Sigmoid colon (tissue), 7 donors: Measurements from ENCODE around the gene FUT6. TPM values are rescaled to one million over a fixed set of nuclear protein-coding genes. Genes with fewer than 3 reads are reported as not detected.
"Not testable (repeated sequence)": the region's sequence is repeated elsewhere in the genome, so short reads cannot be mapped to it uniquely, and the experiment has no call there.

Experiments
- DNase-seq: peaks from one replicate; pipeline ENCODE4 v3.0.0-alpha.2; 2019
- H3K27ac ChIP-seq, 4 donors: fragments of 200-600 bp; sonication (generic); one replicate each; pipeline ENCODE4 v1.5.1; 2016 to 2019; ENCODE audit warnings: mild to moderate bottlenecking in 1 of 4
- H3K27me3 ChIP-seq, 3 donors: fragments of 200-600 bp; sonication (generic); one replicate each; pipeline ENCODE4 v1.5.1; 2019; ENCODE audit warnings: mild to moderate bottlenecking in 1 of 3
- H3K36me3 ChIP-seq, 4 donors: fragments of 200-600 bp; sonication (generic); one replicate each; pipeline ENCODE4 v1.5.1; 2016 to 2019
- H3K4me1 ChIP-seq, 4 donors: fragments of 200-600 bp; sonication (generic); one replicate each; pipeline ENCODE4 v1.5.1; 2017 to 2019
- H3K4me3 ChIP-seq, 4 donors: fragments of 200-600 bp; sonication (generic); one replicate each; pipeline ENCODE4 v1.5.1; 2017 to 2019; ENCODE audit warnings: mild to moderate bottlenecking in 2 of 4, moderate library complexity in 1 of 4
- H3K9me3 ChIP-seq, 4 donors: fragments of 200-600 bp in 3 of 4; sonication (generic) in 3 of 4; one replicate each; pipeline versions ENCODE4 v1.5.1 to v1.6.1; 2013 to 2019
- EP300 ChIP-seq, 4 donors: sonication (generic); formaldehyde crosslinking; IDR thresholded peaks; one replicate each; pipeline ENCODE4 v1.6.1; 2017; ENCODE audit warnings: antibody characterized with exemption in 4 of 4
- POLR2A ChIP-seq, 2 donors: fragments of 450-650 bp; IDR thresholded peaks; one replicate each; pipeline ENCODE4 v1.6.1; 2016; ENCODE audit warnings: antibody characterized with exemption in 2 of 2, mild to moderate bottlenecking in 2 of 2, moderate library complexity in 2 of 2
- POLR2AphosphoS5 ChIP-seq, 4 donors: sonication (generic); formaldehyde crosslinking; IDR thresholded peaks; one replicate each; pipeline ENCODE4 v1.6.1; 2017; ENCODE audit warnings: antibody characterized with exemption in 4 of 4
- WGBS, 2 donors: extraction: QIAGEN DNeasy Blood & Tissue Kit; methylation state at CpG; one replicate each; pipeline ENCODE4 v1.1.7; 2013; 5-methylcytosine and 5-hydroxymethylcytosine counted together
- intact Hi-C: fragments of 100-400 bp; cut with DNase I; formaldehyde crosslinking; loops from one replicate; pipeline ENCODE4 v1.15.1; 2023
- polyA plus RNA-seq, 3 donors: library from polyadenylated mRNA; stranded (reverse); fragments of 200-250 nt; gene quantifications; one replicate each; pipeline ENCODE4 v1.2.3, GENCODE V29; 2013
- total RNA-seq, 4 donors: library from RNA; depleted of rRNA; stranded (reverse); fragments of >200 nt; gene quantifications; one replicate each; pipeline ENCODE4 v1.1.0, GENCODE V29; 2016
- TF ChIP-seq, protein P1 (sequence below), 4 experiments: fragments of 450-650 bp in 3 of 4; fragments of 200-600 bp in 1 of 4; IDR thresholded peaks; one replicate each; pipeline ENCODE4 v1.5.1; 2016 to 2019; ENCODE audit warnings: antibody characterized with exemption in 4 of 4, mild to moderate bottlenecking in 3 of 4, moderate library complexity in 2 of 4
- donor health status: healthy with polysubstance abuse.
- donor health status: Bipolar disorder and iron deficiency.
- donor health status: healthy.

The FUT6 gene
- total and polyA plus RNA-seq, 7 donors: 14.8 to 61.1 (median 21.0) TPM; not detected in 4

- TF ChIP-seq, protein P1, sequence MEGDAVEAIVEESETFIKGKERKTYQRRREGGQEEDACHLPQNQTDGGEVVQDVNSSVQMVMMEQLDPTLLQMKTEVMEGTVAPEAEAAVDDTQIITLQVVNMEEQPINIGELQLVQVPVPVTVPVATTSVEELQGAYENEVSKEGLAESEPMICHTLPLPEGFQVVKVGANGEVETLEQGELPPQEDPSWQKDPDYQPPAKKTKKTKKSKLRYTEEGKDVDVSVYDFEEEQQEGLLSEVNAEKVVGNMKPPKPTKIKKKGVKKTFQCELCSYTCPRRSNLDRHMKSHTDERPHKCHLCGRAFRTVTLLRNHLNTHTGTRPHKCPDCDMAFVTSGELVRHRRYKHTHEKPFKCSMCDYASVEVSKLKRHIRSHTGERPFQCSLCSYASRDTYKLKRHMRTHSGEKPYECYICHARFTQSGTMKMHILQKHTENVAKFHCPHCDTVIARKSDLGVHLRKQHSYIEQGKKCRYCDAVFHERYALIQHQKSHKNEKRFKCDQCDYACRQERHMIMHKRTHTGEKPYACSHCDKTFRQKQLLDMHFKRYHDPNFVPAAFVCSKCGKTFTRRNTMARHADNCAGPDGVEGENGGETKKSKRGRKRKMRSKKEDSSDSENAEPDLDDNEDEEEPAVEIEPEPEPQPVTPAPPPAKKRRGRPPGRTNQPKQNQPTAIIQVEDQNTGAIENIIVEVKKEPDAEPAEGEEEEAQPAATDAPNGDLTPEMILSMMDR (IDR thresholded peaks at IDR 0.05): no peak
- TF ChIP-seq EP300 (IDR thresholded peaks at IDR 0.05): no peak
- TF ChIP-seq POLR2AphosphoS5 (IDR thresholded peaks at IDR 0.05): no peak
- TF ChIP-seq POLR2A (IDR thresholded peaks at IDR 0.05): no peak
- Histone ChIP-seq H3K27me3 (no peaks in the 10 kb centered on the region), H3K36me3 (peaks cover 33 to 59% (median 46%) of the 10 kb centered on the region in 4 donors), H3K27ac (no peak within 1 kb of the TSS), H3K4me1 (peaks cover 0 to 1% (median under 1%) of the 10 kb centered on the region in 4 donors), H3K4me3 (no peak within 1 kb of the TSS), H3K9me3 (no peaks in the 10 kb centered on the region)
- WGBS, 2 donors: 89 to 94% methylated on average over 15 of the region's 15 CpGs
- DNase-seq: no peak
- intact Hi-C loops: no loop called here
These were observed 54.8 kb downstream of the FUT6 start, which contains the start of gene PRR22 for GRCh38 chr19:5784581-5785147. Gene PRR22, minus strand, starts transcription at chr19:5784746. Its CDS starts 86 bp downstream, at chr19:5784660.

DNA sequence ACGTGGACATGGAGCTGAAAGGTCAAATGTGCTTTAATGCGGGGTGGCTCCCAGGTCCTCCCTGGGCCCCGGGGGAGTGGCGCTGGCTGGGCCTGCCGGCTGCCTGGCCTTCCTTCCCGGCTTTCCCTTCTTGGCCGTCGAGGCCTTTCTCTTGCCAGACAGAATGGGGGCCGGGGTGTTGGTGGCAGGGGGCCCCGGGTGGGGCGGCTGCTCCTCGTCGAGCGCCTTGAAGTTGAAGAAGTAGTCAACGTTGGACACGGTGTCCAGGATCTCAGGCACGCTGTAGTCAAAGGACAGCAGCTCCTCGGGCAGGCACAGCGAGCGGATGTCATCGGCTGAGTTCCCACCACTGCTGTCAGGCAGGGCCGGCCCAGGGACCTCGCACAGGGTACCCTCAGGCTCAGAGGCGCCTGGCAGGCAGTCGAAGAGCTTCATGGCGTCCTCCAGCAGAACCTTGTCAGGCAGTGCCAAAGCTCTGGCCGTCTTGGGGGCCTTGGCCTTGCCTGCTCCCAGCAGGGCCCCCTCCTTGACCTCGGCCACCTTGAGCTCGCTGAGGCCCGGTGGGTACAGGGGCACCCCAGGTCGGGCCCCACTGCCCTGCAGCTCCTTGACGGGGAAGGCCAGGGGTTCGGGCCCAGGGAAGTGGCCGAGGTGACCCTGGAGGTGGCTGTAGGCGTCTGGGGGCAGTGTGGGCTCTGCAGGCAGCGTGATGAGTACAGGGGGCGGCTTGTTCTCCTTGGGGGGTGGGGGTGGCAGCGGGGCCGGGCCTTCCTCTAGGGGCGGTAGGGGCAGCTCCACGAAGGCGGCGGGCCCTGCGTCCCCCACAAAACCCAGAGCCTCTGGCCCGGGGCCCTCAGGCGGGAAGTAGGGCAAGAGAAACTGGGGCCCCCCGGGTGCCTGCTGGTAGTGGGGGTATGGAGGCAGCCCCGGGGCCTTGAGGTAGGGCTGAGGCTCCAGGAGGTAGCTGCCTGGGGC lies 56.3 kb downstream of the FUT6 start:
- no peaks in the 10 kb centered on the region for H3K27me3 ChIP-seq
- TF ChIP-seq POLR2A (IDR thresholded peaks at IDR 0.05): no peak
- no peak for TF ChIP-seq POLR2AphosphoS5 (IDR thresholded peaks at IDR 0.05)
- no peak for TF ChIP-seq EP300 (IDR thresholded peaks at IDR 0.05)
- TF ChIP-seq, protein P1 (IDR thresholded peaks at IDR 0.05): no peak
- no peak overlapping the region for H3K4me3 ChIP-seq
- H3K36me3 ChIP-seq: peaks cover 22 to 44% (median 33%) of the 10 kb centered on the region in 4 donors
- no peaks in the 10 kb centered on the region for H3K4me1 ChIP-seq
- WGBS, 2 donors: 83 to 89% methylated on average over 48 of the region's 48 CpGs
- peak; percentile 63 for DNase-seq
- intact Hi-C loops: no loop called here
- H3K9me3 ChIP-seq: no peaks in the 10 kb centered on the region
- H3K27ac ChIP-seq: no peak overlapping the region

DNA sequence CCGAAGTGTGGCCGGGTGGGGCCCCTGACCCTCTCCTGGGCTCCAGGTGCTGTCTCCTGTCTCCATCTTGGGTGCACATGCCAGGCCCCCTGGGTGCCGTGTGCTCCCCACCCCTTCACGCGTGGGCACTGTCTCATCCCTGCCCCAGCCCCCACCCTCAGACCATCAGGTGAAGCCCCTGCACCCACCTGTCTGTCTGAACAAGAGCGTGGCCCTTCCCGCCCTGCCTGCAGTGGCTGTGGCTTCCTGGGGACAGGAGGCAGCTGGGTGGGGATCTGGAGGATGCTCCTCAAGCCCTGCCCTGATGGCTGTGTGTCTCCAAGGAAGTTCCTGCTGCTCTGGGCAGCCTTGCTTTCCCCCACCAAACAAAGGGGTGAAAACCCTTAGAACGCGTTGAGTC lies 57.2 kb downstream of the FUT6 start:
- Histone ChIP-seq H3K4me1 (no peaks in the 10 kb centered on the region), H3K36me3 (peaks cover 14 to 35% (median 24%) of the 10 kb centered on the region in 4 donors), H3K4me3 (no peak overlapping the region), H3K27me3 (no peaks in the 10 kb centered on the region), H3K27ac (no peak overlapping the region), H3K9me3 (no peaks in the 10 kb centered on the region)
- no peak for DNase-seq
- TF ChIP-seq, protein P1 (IDR thresholded peaks at IDR 0.05): no peak
- intact Hi-C loops: no loop called here
- 75 to 87% methylated on average over 9 of the region's 9 CpGs for WGBS, 2 donors

- H3K9me3 ChIP-seq, H3K27me3 ChIP-seq, DNase-seq, H3K4me3 ChIP-seq, H3K4me1 ChIP-seq, intact Hi-C loops, H3K27ac ChIP-seq: not testable (repeated sequence)
- WGBS, 2 donors: 77 to 88% methylated on average over 11 of the region's 11 CpGs
- H3K36me3 ChIP-seq: peaks cover under 1 to 21% (median 12%) of the 10 kb centered on the region in 4 donors
These were observed 58.6 kb downstream of the FUT6 start for GRCh38 chr19:5780916-5781315.

Other genes with a start within 250 kb of the FUT6 start
- 10 to 100 TPM; 22.8 to 80.0 (median 38.1) TPM for gene SAFB2, start 216.9 kb downstream of the FUT6 start, total RNA-seq
- 10 to 100 TPM; 22.2 to 58.8 (median 24.3) TPM for gene SAFB2, start 216.9 kb downstream of the FUT6 start, polyA plus RNA-seq
- 10 to 100 TPM; 48.9 to 75.9 (median 60.4) TPM for gene SAFB, start 216.6 kb downstream of the FUT6 start, total RNA-seq
- gene SAFB, start 216.6 kb downstream of the FUT6 start, polyA plus RNA-seq: 10 to 100 TPM; 25.7 to 64.1 (median 30.6) TPM
- 10 to 100 TPM; 39.6 to 87.8 (median 61.7) TPM for gene MICOS13, start 159.2 kb downstream of the FUT6 start, total RNA-seq
- gene MICOS13, start 159.2 kb downstream of the FUT6 start, polyA plus RNA-seq: 100 to 1,000 TPM; 110 to 160 (median 120) TPM
- 10 to 100 TPM; 19.9 to 37.1 (median 23.3) TPM for gene HSD11B1L, start 158.7 kb downstream of the FUT6 start, total RNA-seq
- gene HSD11B1L, start 158.7 kb downstream of the FUT6 start, polyA plus RNA-seq: 1 to 10 TPM; 4.2 to 8.4 (median 6.3) TPM
- gene RPL36, start 149.4 kb downstream of the FUT6 start, total RNA-seq: 1,000 to 10,000 TPM in 2 of 4 donors, 100 to 1,000 TPM in 2; 593 to 1,408 (median 902) TPM
- gene RPL36, start 149.4 kb downstream of the FUT6 start, polyA plus RNA-seq: 1,000 to 10,000 TPM; 1,490 to 2,228 (median 1,816) TPM
- gene LONP1, start 119.6 kb downstream of the FUT6 start, total RNA-seq: 10 to 100 TPM; 30.5 to 48.5 (median 36.6) TPM
- 10 to 100 TPM; 24.0 to 62.6 (median 29.1) TPM for gene LONP1, start 119.6 kb downstream of the FUT6 start, polyA plus RNA-seq
- gene CATSPERD, start 119.1 kb downstream of the FUT6 start, total RNA-seq: not detected
- gene CATSPERD, start 119.1 kb downstream of the FUT6 start, polyA plus RNA-seq: not detected
- 1 to 10 TPM in 1 of 4 donors, under 1 TPM in 1, not detected in 2; 0.71 to 1.1 TPM for gene PRR22, start 55.0 kb downstream of the FUT6 start, total RNA-seq
- gene PRR22, start 55.0 kb downstream of the FUT6 start, polyA plus RNA-seq: 1 to 10 TPM in 1 of 3 donors, under 1 TPM in 1, not detected in 1; 0.60 to 9.2 TPM
- gene DUS3L, start 48.5 kb downstream of the FUT6 start, total RNA-seq: 10 to 100 TPM; 26.7 to 37.4 (median 31.7) TPM
- gene DUS3L, start 48.5 kb downstream of the FUT6 start, polyA plus RNA-seq: 10 to 100 TPM in 2 of 3 donors, 1 to 10 TPM in 1; 8.3 to 42.0 (median 15.0) TPM
- 10 to 100 TPM in 1 of 4 donors, 1 to 10 TPM in 3; 6.1 to 12.2 (median 6.6) TPM for gene NRTN, start 34.6 kb downstream of the FUT6 start, total RNA-seq
- gene NRTN, start 34.6 kb downstream of the FUT6 start, polyA plus RNA-seq: 1 to 10 TPM in 1 of 3 donors, not detected in 2; 1.7 TPM
- gene FUT3, start 11.7 kb upstream of the FUT6 start, total RNA-seq: under 1 TPM in 1 of 4 donors, not detected in 3; 0.83 TPM
- 100 to 1,000 TPM in 1 of 3 donors, 10 to 100 TPM in 2; 24.6 to 168 (median 34.4) TPM for gene FUT3, start 11.7 kb upstream of the FUT6 start, polyA plus RNA-seq
- not detected for gene FUT5, start 30.8 kb upstream of the FUT6 start, total RNA-seq
- not detected for gene FUT5, start 30.8 kb upstream of the FUT6 start, polyA plus RNA-seq
- 100 to 1,000 TPM; 242 to 447 (median 353) TPM for gene NDUFA11, start 64.1 kb upstream of the FUT6 start, total RNA-seq
- gene NDUFA11, start 64.1 kb upstream of the FUT6 start, polyA plus RNA-seq: 100 to 1,000 TPM; 363 to 450 (median 395) TPM
- 10 to 100 TPM in 1 of 4 donors, 1 to 10 TPM in 3; 6.1 to 14.4 (median 8.1) TPM for gene VMAC, start 65.2 kb upstream of the FUT6 start, total RNA-seq
- 1 to 10 TPM; 1.6 to 6.4 (median 2.4) TPM for gene VMAC, start 65.2 kb upstream of the FUT6 start, polyA plus RNA-seq
- 10 to 100 TPM in 2 of 4 donors, 1 to 10 TPM in 2; 4.9 to 18.6 (median 9.7) TPM for gene CAPS, start 74.6 kb upstream of the FUT6 start, total RNA-seq
- 10 to 100 TPM in 1 of 3 donors, 1 to 10 TPM in 2; 3.6 to 13.7 (median 3.7) TPM for gene CAPS, start 74.6 kb upstream of the FUT6 start, polyA plus RNA-seq
- gene RANBP3, start 138.4 kb upstream of the FUT6 start, total RNA-seq: 10 to 100 TPM; 63.1 to 86.4 (median 82.7) TPM
- gene RANBP3, start 138.4 kb upstream of the FUT6 start, polyA plus RNA-seq: 10 to 100 TPM; 27.0 to 47.5 (median 27.6) TPM